ENCODE results near the gene POLA1.

The POLA1 gene

GRCh38 chrX:24890677-24891076 is 197.0 kb downstream of the POLA1 start:
- DNase-seq, result no peak

- no peak for DNase-seq
These were observed 205.7 kb downstream of the POLA1 start for GRCh38 chrX:24899391-24899790.

- DNase-seq, result no peak
These were observed 206.5 kb downstream of the POLA1 start for GRCh38 chrX:24900234-24900633.

GRCh38 chrX:24902806-24903205 is 209.1 kb downstream of the POLA1 start:
- no peak for DNase-seq

GRCh38 chrX:24918715-24919114 is 225.0 kb downstream of the POLA1 start:
- no peak for DNase-seq

GRCh38 chrX:24920769-24921168 is 227.1 kb downstream of the POLA1 start:
- no peak for DNase-seq

- no peak for DNase-seq
These were observed 231.7 kb downstream of the POLA1 start for GRCh38 chrX:24925430-24925829.

GRCh38 chrX:24927372-24927771 is 233.7 kb downstream of the POLA1 start:
- no peak for DNase-seq

- DNase-seq, result no peak
These were observed 234.4 kb downstream of the POLA1 start for GRCh38 chrX:24928114-24928513.

GRCh38 chrX:24934279-24934678 is 240.6 kb downstream of the POLA1 start:
- no peak for DNase-seq

- DNase-seq, result no peak
These were observed 251.3 kb downstream of the POLA1 start for GRCh38 chrX:24945009-24945408.

- no peak for DNase-seq
These were observed 252.7 kb downstream of the POLA1 start for GRCh38 chrX:24946369-24946768.

GRCh38 chrX:24954732-24955131 is 261.0 kb downstream of the POLA1 start:
- no peak for DNase-seq

GRCh38 chrX:24955372-24955930 is 261.7 kb downstream of the POLA1 start:
- no peak for DNase-seq

- no peak for DNase-seq
These were observed 263.1 kb downstream of the POLA1 start for GRCh38 chrX:24956828-24957227.

GRCh38 chrX:24961809-24962208 is 268.1 kb downstream of the POLA1 start:
- DNase-seq, result no peak

- no peak for DNase-seq
These were observed 270.1 kb downstream of the POLA1 start for GRCh38 chrX:24963823-24964222.

GRCh38 chrX:24965372-24965771 is 271.7 kb downstream of the POLA1 start:
- DNase-seq, result no peak

GRCh38 chrX:24969812-24970211 is 276.1 kb downstream of the POLA1 start:
- DNase-seq, result no peak

- DNase-seq, result no peak
These were observed 285.4 kb downstream of the POLA1 start for GRCh38 chrX:24979081-24979480.

GRCh38 chrX:24981030-24981429 is 287.3 kb downstream of the POLA1 start:
- no peak for DNase-seq

- DNase-seq, result peak; percentile 4
These were observed 288.7 kb downstream of the POLA1 start for GRCh38 chrX:24982306-24982965.

- no peak for DNase-seq
These were observed 290.2 kb downstream of the POLA1 start for GRCh38 chrX:24983931-24984330.

GRCh38 chrX:24985120-24985519 is 291.4 kb downstream of the POLA1 start:
- DNase-seq, result no peak

- DNase-seq, result no peak
These were observed 294.0 kb downstream of the POLA1 start for GRCh38 chrX:24987731-24988130.

Data from NCI-H1694 (cell line).